A549 (cell line): ENCODE data around the gene KLHL8.
A peak's percentile ranks its signal among the peaks of the same experiment; 100 is the strongest.

Experiments
- EHMT2 ChIP-seq: fragments of 200-600 bp; sonication (generic); IDR thresholded peaks from 2 replicates; pipeline ENCODE4 v1.6.1; 2016; ENCODE audit warnings: antibody characterized with exemption, low read depth, mild to moderate bottlenecking, moderate library complexity
- EP300 ChIP-seq, 2 experiments: fragments of >200 bp; sonication (Bioruptor Twin); formaldehyde crosslinking; IDR thresholded peaks; 2 replicates in 1 of 2; 3 replicates in 1 of 2; pipeline ENCODE4 v1.6.1; 2016 to 2017
- FOSB ChIP-seq: fragments of 250-450 bp; sonication (Bioruptor Pico); IDR thresholded peaks from 2 replicates; pipeline ENCODE4 v1.5.0; 2020; ENCODE audit warnings: mild to moderate bottlenecking, moderate library complexity
- HOXB5 ChIP-seq: fragments of 250-450 bp; sonication (Bioruptor Pico); IDR thresholded peaks from 2 replicates; pipeline ENCODE4 v1.5.0; 2020; ENCODE audit warnings: mild to moderate bottlenecking, moderate library complexity
- JUN ChIP-seq, 2 experiments: fragments of >200 bp; sonication (Bioruptor Twin); formaldehyde crosslinking; IDR thresholded peaks; 2 replicates in 1 of 2; 3 replicates in 1 of 2; pipeline ENCODE4 v1.6.1; 2016 to 2017
- KDM1A ChIP-seq: fragments of 200-600 bp; sonication (generic); IDR thresholded peaks from 2 replicates; pipeline ENCODE4 v1.6.1; 2016; ENCODE audit warnings: low read depth, mild to moderate bottlenecking
- MAZ ChIP-seq: fragments of 150-350 bp; IDR thresholded peaks from 2 replicates; pipeline ENCODE4 v1.6.1; 2014; ENCODE audit warnings: antibody characterized with exemption, low read depth, low read length, borderline replicate concordance
- MYC ChIP-seq: IDR thresholded peaks from 2 replicates; pipeline ENCODE4 v1.6.1; 2012; ENCODE audit warnings: mild to moderate bottlenecking, inconsistent platforms, low read length, improper control_type of control experiment, borderline replicate concordance
- POLR2A ChIP-seq: IDR thresholded peaks from 2 replicates; pipeline ENCODE4 v1.6.1; 2012; ENCODE audit warnings: mild to moderate bottlenecking, low read length
- POLR2AphosphoS2 ChIP-seq: conservative IDR thresholded peaks from 2 replicates; pipeline ENCODE4 v1.6.1; 2012; ENCODE audit warnings: low read length, improper control_type of control experiment, inconsistent platforms
- TF ChIP-seq, protein P1 (sequence below): fragments of >200 bp; sonication (Bioruptor Twin); formaldehyde crosslinking; IDR thresholded peaks from 3 replicates; pipeline ENCODE4 v1.5.1; 2016

DNA sequence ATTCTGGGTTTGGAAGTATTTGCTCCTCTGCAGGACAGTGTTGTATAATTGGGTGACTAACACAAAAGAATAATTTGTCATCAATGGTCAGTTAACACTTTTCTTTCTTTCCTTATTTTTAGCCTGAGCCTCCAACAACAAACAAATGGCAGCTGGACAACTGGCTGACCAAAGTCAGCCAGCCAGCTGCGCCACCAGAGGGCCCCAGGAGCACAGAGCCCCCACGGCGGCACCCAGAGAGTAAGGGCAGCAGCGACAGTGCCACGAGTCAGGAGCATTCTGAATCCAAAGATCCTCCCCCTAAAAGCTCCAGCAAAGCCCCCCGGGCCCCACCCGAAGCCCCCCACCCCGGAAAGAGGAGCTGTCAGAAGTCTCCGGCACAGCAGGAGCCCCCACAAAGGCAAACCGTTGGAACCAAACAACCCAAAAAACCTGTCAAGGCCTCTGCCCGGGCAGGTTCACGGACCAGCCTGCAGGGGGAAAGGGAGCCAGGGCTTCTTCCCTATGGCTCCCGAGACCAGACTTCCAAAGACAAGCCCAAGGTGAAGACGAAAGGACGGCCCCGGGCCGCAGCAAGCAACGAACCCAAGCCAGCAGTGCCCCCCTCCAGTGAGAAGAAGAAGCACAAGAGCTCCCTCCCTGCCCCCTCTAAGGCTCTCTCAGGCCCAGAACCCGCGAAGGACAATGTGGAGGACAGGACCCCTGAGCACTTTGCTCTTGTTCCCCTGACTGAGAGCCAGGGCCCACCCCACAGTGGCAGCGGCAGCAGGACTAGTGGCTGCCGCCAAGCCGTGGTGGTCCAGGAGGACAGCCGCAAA lies 106.0 kb downstream of the KLHL8 start:
- TF ChIP-seq JUN (IDR thresholded peaks at IDR 0.05): no peak
- TF ChIP-seq, protein P1, sequence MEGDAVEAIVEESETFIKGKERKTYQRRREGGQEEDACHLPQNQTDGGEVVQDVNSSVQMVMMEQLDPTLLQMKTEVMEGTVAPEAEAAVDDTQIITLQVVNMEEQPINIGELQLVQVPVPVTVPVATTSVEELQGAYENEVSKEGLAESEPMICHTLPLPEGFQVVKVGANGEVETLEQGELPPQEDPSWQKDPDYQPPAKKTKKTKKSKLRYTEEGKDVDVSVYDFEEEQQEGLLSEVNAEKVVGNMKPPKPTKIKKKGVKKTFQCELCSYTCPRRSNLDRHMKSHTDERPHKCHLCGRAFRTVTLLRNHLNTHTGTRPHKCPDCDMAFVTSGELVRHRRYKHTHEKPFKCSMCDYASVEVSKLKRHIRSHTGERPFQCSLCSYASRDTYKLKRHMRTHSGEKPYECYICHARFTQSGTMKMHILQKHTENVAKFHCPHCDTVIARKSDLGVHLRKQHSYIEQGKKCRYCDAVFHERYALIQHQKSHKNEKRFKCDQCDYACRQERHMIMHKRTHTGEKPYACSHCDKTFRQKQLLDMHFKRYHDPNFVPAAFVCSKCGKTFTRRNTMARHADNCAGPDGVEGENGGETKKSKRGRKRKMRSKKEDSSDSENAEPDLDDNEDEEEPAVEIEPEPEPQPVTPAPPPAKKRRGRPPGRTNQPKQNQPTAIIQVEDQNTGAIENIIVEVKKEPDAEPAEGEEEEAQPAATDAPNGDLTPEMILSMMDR: peak; percentile 9; the same call in 1 of the 3 replicates
- TF ChIP-seq MYC: no peak
- TF ChIP-seq EP300 (IDR thresholded peaks at IDR 0.05): no peak
- no peak for TF ChIP-seq POLR2A
- no peak for TF ChIP-seq HOXB5 (CRISPR knock-in tag)
- no peak for TF ChIP-seq POLR2AphosphoS2
- TF ChIP-seq FOSB: no peak
- TF ChIP-seq EHMT2: no peak
- TF ChIP-seq MAZ: no peak
- no peak for TF ChIP-seq KDM1A
